ENCODE results near the gene CD300LB.
"Not testable (repeated sequence)": the region's sequence is repeated elsewhere in the genome, so short reads cannot be mapped to it uniquely, and the experiment has no call there.

CD300LB gene

DNA sequence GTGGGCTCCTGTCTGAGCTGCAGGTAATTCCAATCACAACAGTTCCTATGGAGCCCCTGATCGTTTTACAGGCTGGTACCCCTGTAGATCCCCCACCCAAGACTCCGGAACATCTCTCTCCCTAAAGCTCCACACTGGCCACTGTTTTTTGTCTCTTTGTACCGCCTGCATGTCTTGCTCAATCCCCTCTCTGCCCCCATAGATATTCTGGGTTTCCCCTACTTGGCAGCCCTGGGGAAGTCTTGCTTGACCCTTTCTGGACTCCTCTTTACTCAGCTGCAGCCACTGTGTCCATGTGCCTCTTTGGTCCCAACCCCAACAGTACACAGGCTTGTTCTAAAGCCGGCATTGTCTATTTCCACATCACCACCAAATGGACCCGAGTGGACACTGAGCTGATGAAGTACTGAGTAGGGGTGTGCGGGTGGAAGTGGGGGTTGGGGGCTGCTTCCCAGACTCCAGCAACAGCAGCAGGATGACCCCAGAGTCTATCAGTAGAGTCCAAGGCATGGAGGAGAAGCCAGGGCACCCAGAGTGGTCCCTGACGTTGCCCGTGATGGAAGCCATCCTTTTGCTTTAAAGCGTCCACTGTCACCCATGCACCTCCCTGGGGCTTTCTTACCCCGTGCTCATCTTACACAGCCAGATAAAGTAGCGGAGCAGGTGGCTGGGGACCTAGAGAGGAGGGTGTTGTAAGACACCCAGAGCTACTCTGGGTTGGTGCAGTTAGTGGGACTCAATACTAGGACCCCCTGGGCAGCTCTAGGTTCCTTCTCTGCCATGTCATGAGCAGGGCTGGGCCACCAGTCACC lies 6.4 kb downstream of the CD300LB start:
- DNase-seq: no peak

GRCh38 chr17:74523308-74523707 lies 8.0 kb downstream of the CD300LB start:
- DNase-seq: no peak

DNA sequence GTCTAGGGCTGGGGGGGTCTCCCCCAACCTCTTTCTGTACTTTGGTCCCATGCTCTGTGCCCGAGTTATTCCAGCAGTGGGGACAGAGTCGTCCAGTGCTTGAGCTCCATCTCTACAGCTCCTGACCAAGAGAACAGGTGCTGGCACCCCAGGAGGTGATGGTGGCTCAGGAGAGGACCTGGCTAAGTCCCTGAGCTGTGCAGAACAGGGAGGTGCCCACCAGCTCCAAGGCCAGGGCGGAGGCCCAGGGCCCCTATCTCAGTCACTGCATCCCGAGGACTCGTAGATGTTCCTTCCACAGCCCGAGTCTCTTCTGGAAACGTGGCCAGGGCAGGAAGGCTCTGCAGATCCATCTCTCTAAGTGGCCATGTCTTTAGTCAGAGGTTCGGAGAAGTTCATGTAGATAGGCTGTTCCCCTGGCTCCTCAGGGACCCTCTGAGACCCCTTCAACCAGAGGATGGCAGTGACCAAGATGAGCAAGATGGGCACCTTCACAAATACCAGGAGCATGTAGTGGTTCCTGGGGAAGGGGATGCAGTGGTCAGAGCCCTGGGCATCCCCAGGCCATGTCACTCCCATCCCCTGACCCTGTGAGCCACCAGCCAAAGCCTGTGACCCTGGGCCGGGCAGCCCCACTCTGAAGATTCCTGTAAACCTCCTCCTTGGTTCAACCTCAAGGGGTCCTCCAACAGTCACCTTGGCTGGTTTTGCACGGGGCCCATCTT lies 8.7 kb downstream of the CD300LB start:
- no peak for DNase-seq

- no peak for DNase-seq
Observed at GRCh38 chr17:74521701-74522201, 9.5 kb downstream of the CD300LB start.

GRCh38 chr17:74520790-74521480 lies 10.3 kb downstream of the CD300LB start:
- DNase-seq: no peak

- DNase-seq: no peak
Observed at GRCh38 chr17:74520016-74520434, 11.2 kb downstream of the CD300LB start.

GRCh38 chr17:74518413-74518981 lies 12.8 kb downstream of the CD300LB start:
- not testable (repeated sequence) for DNase-seq

GRCh38 chr17:74516561-74517328 lies 14.5 kb downstream of the CD300LB start:
- DNase-seq: no peak

GRCh38 chr17:74515941-74516340 lies 15.3 kb downstream of the CD300LB start:
- DNase-seq: no peak

GRCh38 chr17:74514632-74515334 lies 16.5 kb downstream of the CD300LB start:
- peak; percentile 100 for DNase-seq

- DNase-seq: peak; percentile 100
Observed at GRCh38 chr17:74513987-74514631, 17.2 kb downstream of the CD300LB start.

- no peak for DNase-seq
Observed at GRCh38 chr17:74512624-74513091, 18.6 kb downstream of the CD300LB start.

DNA sequence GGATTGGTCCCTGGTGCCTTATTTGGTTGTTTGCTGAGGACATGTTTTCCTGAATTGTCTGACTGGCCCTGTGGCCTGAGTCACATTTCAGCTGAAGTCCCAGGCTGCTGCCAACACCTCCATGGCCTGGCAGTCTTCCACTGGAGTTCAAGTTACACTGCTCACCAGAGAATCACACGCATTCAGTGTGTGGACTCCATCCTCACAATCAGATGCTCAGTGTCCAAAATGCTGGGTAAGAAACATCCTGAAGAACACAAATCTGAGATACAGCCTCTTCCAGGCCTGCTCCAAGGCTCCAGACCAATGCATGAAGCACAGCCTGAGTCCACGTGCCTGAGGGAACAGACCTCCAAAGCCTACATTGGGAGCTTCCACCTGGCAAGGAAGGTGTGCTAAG lies 19.2 kb downstream of the CD300LB start:
- no peak for DNase-seq

DNA sequence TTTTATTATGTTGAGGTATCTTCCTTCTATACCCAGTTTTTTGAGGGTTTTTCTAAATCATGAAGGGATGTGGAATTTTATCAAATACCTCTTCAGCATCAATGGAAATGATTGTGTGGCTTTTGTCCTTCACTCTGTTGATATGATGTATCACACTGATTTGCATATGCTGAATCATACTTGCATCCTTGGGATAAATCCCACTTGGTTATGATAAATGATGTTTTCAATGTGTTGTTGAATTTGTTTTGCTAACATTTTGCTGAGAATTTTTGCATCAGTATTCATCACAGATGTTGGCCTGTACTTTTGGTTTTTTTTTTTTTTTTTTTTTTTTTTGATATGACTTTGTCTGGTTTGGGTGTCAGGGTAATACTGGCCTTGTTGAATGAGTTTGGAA lies 23.1 kb downstream of the CD300LB start:
- DNase-seq: no peak

DNA sequence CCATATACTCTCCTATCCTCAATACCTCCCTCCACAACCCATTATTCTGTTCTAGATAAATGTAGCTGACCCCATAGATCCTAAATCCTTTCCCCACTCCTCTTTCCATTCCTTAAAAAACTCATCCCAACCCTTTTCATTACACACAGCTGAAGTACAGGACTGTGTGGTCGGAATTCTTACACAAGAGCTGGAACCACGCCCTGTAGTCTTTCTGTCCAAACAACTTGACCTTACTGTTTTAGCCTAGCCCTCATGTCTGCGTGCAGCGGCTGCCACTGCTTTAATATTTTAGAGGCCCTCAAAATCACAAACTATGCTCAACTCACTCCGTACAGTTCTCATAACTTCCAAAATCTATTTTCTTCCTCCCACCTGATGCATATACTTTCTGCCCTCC lies 27.3 kb downstream of the CD300LB start:
- DNase-seq: not testable (repeated sequence)

- DNase-seq: no peak
Observed at GRCh38 chr17:74502861-74503260, 28.4 kb downstream of the CD300LB start.

GRCh38 chr17:74499992-74500391 lies 31.3 kb downstream of the CD300LB start:
- DNase-seq: no peak

- no peak for DNase-seq
Observed at GRCh38 chr17:74497471-74497870, 33.8 kb downstream of the CD300LB start.

- peak; percentile 18 for DNase-seq
Observed at GRCh38 chr17:74493331-74493833, 37.9 kb downstream of the CD300LB start.

DNA sequence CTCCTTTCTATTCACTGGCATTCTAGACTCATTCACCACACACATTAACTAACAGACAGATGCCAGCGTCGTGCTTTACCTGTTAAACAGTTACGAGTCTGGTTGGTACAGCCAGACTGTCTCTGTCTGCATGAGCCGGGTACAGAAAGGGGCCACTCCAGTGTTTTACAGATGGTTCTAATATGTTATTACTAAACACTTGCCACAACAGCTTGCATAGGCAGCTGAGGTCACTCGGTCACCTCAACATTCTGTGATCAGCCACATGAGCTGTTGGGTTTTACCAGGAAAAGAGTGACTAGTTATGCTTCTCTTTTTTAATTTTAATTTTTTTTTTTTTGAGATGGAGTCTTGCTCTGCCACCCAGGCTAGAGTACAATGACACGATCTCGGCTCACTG lies 39.6 kb downstream of the CD300LB start:
- DNase-seq: no peak

DNA sequence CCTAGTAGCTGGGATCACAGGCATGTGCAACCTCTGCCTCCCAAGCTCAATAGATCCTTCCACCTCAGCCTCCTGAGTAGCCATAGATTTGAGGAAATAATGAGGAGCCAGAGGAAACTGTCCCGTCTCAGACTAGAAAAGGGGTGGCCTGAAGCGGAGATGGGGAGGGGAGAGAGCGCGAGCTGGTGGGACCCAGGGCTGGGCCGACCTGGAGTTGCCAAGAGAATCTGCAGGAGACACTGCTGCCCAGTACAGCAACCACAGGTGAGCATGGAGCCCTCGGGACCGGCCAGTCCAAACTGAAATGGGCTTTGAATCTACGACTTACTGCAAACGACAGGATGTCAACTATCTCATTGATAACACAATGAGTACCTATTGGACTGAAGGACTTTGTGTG lies 40.6 kb downstream of the CD300LB start:
- no peak for DNase-seq

Data from NCI-H1105 (cell line).